ENCODE data around the gene UTRN.

- TF ChIP-seq EP300 (IDR thresholded peaks at IDR 0.05) (no peak), POLR2A (IDR thresholded peaks at IDR 0.05) (no peak), POLR2AphosphoS5 (IDR thresholded peaks at IDR 0.05) (no peak)
- TF ChIP-seq, protein P1, sequence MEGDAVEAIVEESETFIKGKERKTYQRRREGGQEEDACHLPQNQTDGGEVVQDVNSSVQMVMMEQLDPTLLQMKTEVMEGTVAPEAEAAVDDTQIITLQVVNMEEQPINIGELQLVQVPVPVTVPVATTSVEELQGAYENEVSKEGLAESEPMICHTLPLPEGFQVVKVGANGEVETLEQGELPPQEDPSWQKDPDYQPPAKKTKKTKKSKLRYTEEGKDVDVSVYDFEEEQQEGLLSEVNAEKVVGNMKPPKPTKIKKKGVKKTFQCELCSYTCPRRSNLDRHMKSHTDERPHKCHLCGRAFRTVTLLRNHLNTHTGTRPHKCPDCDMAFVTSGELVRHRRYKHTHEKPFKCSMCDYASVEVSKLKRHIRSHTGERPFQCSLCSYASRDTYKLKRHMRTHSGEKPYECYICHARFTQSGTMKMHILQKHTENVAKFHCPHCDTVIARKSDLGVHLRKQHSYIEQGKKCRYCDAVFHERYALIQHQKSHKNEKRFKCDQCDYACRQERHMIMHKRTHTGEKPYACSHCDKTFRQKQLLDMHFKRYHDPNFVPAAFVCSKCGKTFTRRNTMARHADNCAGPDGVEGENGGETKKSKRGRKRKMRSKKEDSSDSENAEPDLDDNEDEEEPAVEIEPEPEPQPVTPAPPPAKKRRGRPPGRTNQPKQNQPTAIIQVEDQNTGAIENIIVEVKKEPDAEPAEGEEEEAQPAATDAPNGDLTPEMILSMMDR (IDR thresholded peaks at IDR 0.05): no peak
Observed at GRCh38 chr6:144321839-144322591, 36.9 kb downstream of the UTRN start.

Data from sigmoid colon (tissue), 4 donors.